H1 (cell line): ENCODE measurements around the gene SLC4A1AP. TPM values are rescaled to one million over a fixed set of nuclear protein-coding genes. Genes with fewer than 3 reads are reported as not detected.

Experiments used
- CTCF ChIA-PET: fragments of 300-600 bp; sonication (Branson Sonifier 250); formaldehyde crosslinking; loops from one replicate; lab custom pipeline; 2021; ENCODE audit not compliant: partially characterized antibody; lab: Charles Lee
- POLR2A ChIA-PET: fragments of 300-600 bp; sonication (Branson Sonifier 250); formaldehyde crosslinking; loops from one replicate; lab custom pipeline; 2021; ENCODE audit warnings: inconsistent platforms; ENCODE audit not compliant: partially characterized antibody; lab: Charles Lee
- DNase-seq, 2 experiments: peaks; one replicate each; pipeline versions ENCODE4 v3.0.0 to v3.0.0-alpha.2; 2010 to 2022; ENCODE audit warnings: low spot score in 2 of 2, low read depth in 1 of 2, mixed read lengths in 1 of 2
- FAIRE-seq: peaks from 2 replicates; lab custom pipeline; 2011; peaks lifted over from hg19 to GRCh38; lab: Jason Lieb, UNC
- H2AFZ ChIP-seq: 2 replicates; pipeline ENCODE4 v1.8.1; 2012; ENCODE audit warnings: low read length, inconsistent platforms
- H2AK5ac ChIP-seq: 2 replicates; pipeline ENCODE4 v1.6.1; 2013; ENCODE audit warnings: low read depth, low read length
- H2BK120ac ChIP-seq: replicated peaks from 2 replicates; pipeline ENCODE3; 2013; ENCODE audit warnings: low read depth, low read length, inconsistent platforms
- H2BK12ac ChIP-seq: 2 replicates; pipeline ENCODE4 v1.6.1; 2013; ENCODE audit warnings: low read depth, low read length
- H2BK15ac ChIP-seq: 2 replicates; pipeline ENCODE4 v1.6.1; 2013; ENCODE audit warnings: low read length
- H2BK20ac ChIP-seq: 2 replicates; pipeline ENCODE4 v1.6.1; 2013; ENCODE audit warnings: low read length
- H2BK5ac ChIP-seq: 2 replicates; pipeline ENCODE4 v1.6.1; 2013; ENCODE audit warnings: low read depth, low read length
- H3K14ac ChIP-seq: 2 replicates; pipeline ENCODE4 v1.6.1; 2013; ENCODE audit warnings: inconsistent platforms; ENCODE audit not compliant: insufficient read length
- H3K18ac ChIP-seq: 2 replicates; pipeline ENCODE4 v1.6.1; 2013; ENCODE audit warnings: low read length; ENCODE audit errors: extremely low read depth
- H3K23ac ChIP-seq: 2 replicates; pipeline ENCODE4 v1.6.1; 2013; ENCODE audit warnings: inconsistent platforms; ENCODE audit not compliant: insufficient read length
- H3K23me2 ChIP-seq: 2 replicates; pipeline ENCODE4 v1.6.1; 2013; ENCODE audit warnings: low read depth, low read length
- H3K27ac ChIP-seq: 2 replicates; pipeline ENCODE4 v1.6.1; 2011; ENCODE audit warnings: low read depth, low read length, inconsistent platforms
- H3K27me3 ChIP-seq, 4 experiments: replicated peaks in 1 of 4; 1 replicate in 1 of 4; 2 replicates in 3 of 4; pipeline versions ENCODE4 v1.6.1 to v1.8.1; 2011 to 2013; ENCODE audit warnings: low read length in 3 of 4, mild to moderate bottlenecking in 3 of 4, inconsistent platforms in 2 of 4, mixed read lengths in 2 of 4, moderate library complexity in 1 of 4; ENCODE audit not compliant: control insufficient read depth in 3 of 4, insufficient read depth in 3 of 4; ENCODE audit errors: extremely low read depth in 1 of 4
- H3K36me3 ChIP-seq, 4 experiments: 2 replicates each; pipeline versions ENCODE4 v1.6.1 to v1.8.1; 2011 to 2013; ENCODE audit warnings: mild to moderate bottlenecking in 4 of 4, low read length in 3 of 4, moderate library complexity in 2 of 4, control low read depth in 1 of 4, inconsistent platforms in 1 of 4; ENCODE audit not compliant: insufficient read depth in 4 of 4, control insufficient read depth in 2 of 4
- H3K4ac ChIP-seq: replicated peaks from 2 replicates; pipeline ENCODE3; 2013; ENCODE audit warnings: low read length, low read depth, mixed read lengths, inconsistent platforms; ENCODE audit not compliant: insufficient read length
- H3K4me1 ChIP-seq, 4 experiments: replicated peaks in 1 of 4; 1 replicate in 1 of 4; 2 replicates in 3 of 4; pipeline versions ENCODE4 v1.6.1 to v1.8.1; 2011 to 2013; ENCODE audit warnings: low read length in 3 of 4, inconsistent platforms in 2 of 4, mixed read lengths in 1 of 4; ENCODE audit not compliant: insufficient read depth in 4 of 4, control insufficient read depth in 3 of 4
- H3K4me2 ChIP-seq, 2 experiments: 2 replicates each; pipeline versions ENCODE4 v1.6.1 to v1.8.1; 2011 to 2013; ENCODE audit warnings: low read depth in 2 of 2, low read length in 2 of 2, control low read depth in 1 of 2, inconsistent platforms in 1 of 2, mild to moderate bottlenecking in 1 of 2; ENCODE audit not compliant: insufficient read depth in 1 of 2
- H3K4me3 ChIP-seq, 4 experiments: fragments of 200-600, 300-600 bp in 1 of 4; sonication (generic), shearing (Covaris generic), sonication (Bioruptor Twin) in 1 of 4; 2 replicates each; pipeline versions ENCODE4 v1.5.1 to v1.8.1; 2011 to 2016; ENCODE audit warnings: low read length in 4 of 4, low read depth in 3 of 4, control low read depth in 2 of 4, inconsistent platforms in 2 of 4, mild to moderate bottlenecking in 2 of 4, mixed read lengths in 1 of 4, moderate library complexity in 1 of 4; ENCODE audit not compliant: insufficient read depth in 2 of 4; ENCODE audit errors: extremely low read depth in 1 of 4
- H3K56ac ChIP-seq: replicated peaks from 2 replicates; pipeline ENCODE3; 2013; ENCODE audit warnings: low read depth, mild to moderate bottlenecking, mixed read lengths, low read length, inconsistent platforms; ENCODE audit not compliant: insufficient read length
- H3K79me1 ChIP-seq: 2 replicates; pipeline ENCODE4 v1.6.1; 2013; ENCODE audit warnings: low read depth, low read length, control low read depth
- H3K79me2 ChIP-seq, 2 experiments: 2 replicates each; pipeline versions ENCODE4 v1.6.1 to v1.8.1; 2012 to 2013; ENCODE audit warnings: low read length in 2 of 2, mild to moderate bottlenecking in 2 of 2, inconsistent platforms in 1 of 2; ENCODE audit not compliant: insufficient read depth in 2 of 2, control insufficient read depth in 1 of 2
- H3K9ac ChIP-seq, 4 experiments: replicated peaks in 1 of 4; 1 replicate in 1 of 4; 2 replicates in 3 of 4; pipeline versions ENCODE4 v1.6.1 to v1.8.1; 2011 to 2013; ENCODE audit warnings: low read depth in 3 of 4, low read length in 3 of 4, control low read depth in 2 of 4, mild to moderate bottlenecking in 2 of 4, moderate library complexity in 2 of 4, inconsistent platforms in 1 of 4; ENCODE audit errors: extremely low read depth in 1 of 4
- H3K9me3 ChIP-seq, 2 experiments: 2 replicates each; pipeline versions ENCODE4 v1.6.1 to v1.8.1; 2012 to 2013; ENCODE audit warnings: mild to moderate bottlenecking in 2 of 2, moderate library complexity in 2 of 2, control low read depth in 1 of 2, inconsistent platforms in 1 of 2, low read depth in 1 of 2, low read length in 1 of 2, mixed read lengths in 1 of 2; ENCODE audit not compliant: insufficient read depth in 2 of 2
- H4K20me1 ChIP-seq, 2 experiments: replicated peaks in 1 of 2; 2 replicates each; pipeline versions ENCODE3 to v1.8.1; 2011 to 2013; ENCODE audit warnings: inconsistent platforms in 2 of 2, low read length in 2 of 2, mild to moderate bottlenecking in 1 of 2; ENCODE audit not compliant: insufficient read depth in 2 of 2, control insufficient read depth in 1 of 2
- H4K5ac ChIP-seq: 2 replicates; pipeline ENCODE4 v1.6.1; 2013; ENCODE audit warnings: low read length, low read depth, mixed read lengths, inconsistent platforms; ENCODE audit not compliant: insufficient read length
- H4K8ac ChIP-seq: 2 replicates; pipeline ENCODE4 v1.8.0; 2013; ENCODE audit warnings: mild to moderate bottlenecking, moderate library complexity, low read length, inconsistent platforms; ENCODE audit not compliant: insufficient read depth; ENCODE audit errors: extremely low read depth
- H4K91ac ChIP-seq: replicated peaks from 2 replicates; pipeline ENCODE3; 2013; ENCODE audit warnings: low read length, mixed read lengths, inconsistent platforms; ENCODE audit not compliant: insufficient read length
- ASH2L ChIP-seq: fragments of 200-600, 300-600 bp; sonication (generic); IDR thresholded peaks from one replicate; pipeline ENCODE4 v1.7.1; 2017; ENCODE audit warnings: low read length
- BRCA1 ChIP-seq: IDR thresholded peaks from 2 replicates; pipeline ENCODE4 v1.6.1; 2012; ENCODE audit warnings: low read depth, low read length, improper control_type of control experiment
- CBX5 ChIP-seq: fragments of 300-800, 300-1000 bp; sonication (generic); IDR thresholded peaks from 2 replicates; pipeline ENCODE4 v1.7.1; 2016; ENCODE audit warnings: antibody characterized with exemption, low read length, low read depth
- GABPA ChIP-seq: IDR thresholded peaks from 2 replicates; pipeline ENCODE4 v1.6.1; 2011; ENCODE audit warnings: mild to moderate bottlenecking, low read length, moderate library complexity, borderline replicate concordance; ENCODE audit not compliant: insufficient read depth
- JUN ChIP-seq: IDR thresholded peaks from 2 replicates; pipeline ENCODE4 v1.6.1; 2011; ENCODE audit warnings: low read depth, mild to moderate bottlenecking, improper control_type of control experiment, low read length
- NANOG ChIP-seq: IDR thresholded peaks from 2 replicates; pipeline ENCODE4 v1.6.1; 2011; ENCODE audit warnings: low read length, low read depth, mild to moderate bottlenecking, inconsistent platforms; ENCODE audit not compliant: insufficient read depth, poor library complexity, severe bottlenecking
- RAD21 ChIP-seq, 2 experiments: IDR thresholded peaks in 1 of 2; conservative IDR thresholded peaks in 1 of 2; 2 replicates each; pipeline ENCODE4 v1.6.1; 2011; ENCODE audit warnings: low read depth in 2 of 2, low read length in 2 of 2, improper control_type of control experiment in 1 of 2, inconsistent platforms in 1 of 2, mild to moderate bottlenecking in 1 of 2, moderate library complexity in 1 of 2
- TEAD4 ChIP-seq: IDR thresholded peaks from 2 replicates; pipeline ENCODE4 v1.6.1; 2012; ENCODE audit warnings: low read depth, low read length, inconsistent platforms, mixed read lengths
- WGBS, 2 experiments: shearing (Covaris generic) in 1 of 2; methylation state at CpG; one replicate each; pipeline versions ENCODE4 v1.1.6 to v1.1.7; 2013 to 2015; ENCODE audit warnings: low lambda C conversion rate in 2 of 2, mixed read lengths in 2 of 2, inconsistent platforms in 1 of 2, low coverage in 1 of 2, missing lambda C conversion rate in 1 of 2; ENCODE audit not compliant: insufficient replicate concordance in 2 of 2, insufficient coverage in 1 of 2, insufficient read length in 1 of 2; ENCODE audit errors: extremely low coverage in 1 of 2, missing lambda C conversion rate in 1 of 2; 5-methylcytosine and 5-hydroxymethylcytosine counted together
- polyA plus RNA-seq, 7 experiments: library from polyadenylated mRNA; depleted of rRNA in 3 of 7; stranded (reverse) in 5 of 7; unstranded in 2 of 7; fragments of >200 nt in 5 of 7; fragments of 200-250 nt in 2 of 7; gene quantifications; 1 replicate in 5 of 7; 2 replicates in 1 of 7; 4 replicates in 1 of 7; pipeline versions ENCODE4 v1.2.1 to v1.2.3, GENCODE V29; 2011 to 2013; ENCODE audit warnings: missing spikeins in 2 of 7, mixed read lengths in 2 of 7
- total RNA-seq: library from RNA; stranded (reverse); fragmentation: NEBNext Ultra II Directional; extraction: Animal tissue kit (Norgen Biotek cat#: 25700); gene quantifications from 2 replicates; pipeline ENCODE4 v1.2.1, GENCODE V29; 2021

SLC4A1AP gene
- total and polyA plus RNA-seq, 2 of the 8 experiments (the other 6 are each of a cell fraction or from before 2014, with no cell fraction given) = 8.1 to 18.4 TPM

DNA sequence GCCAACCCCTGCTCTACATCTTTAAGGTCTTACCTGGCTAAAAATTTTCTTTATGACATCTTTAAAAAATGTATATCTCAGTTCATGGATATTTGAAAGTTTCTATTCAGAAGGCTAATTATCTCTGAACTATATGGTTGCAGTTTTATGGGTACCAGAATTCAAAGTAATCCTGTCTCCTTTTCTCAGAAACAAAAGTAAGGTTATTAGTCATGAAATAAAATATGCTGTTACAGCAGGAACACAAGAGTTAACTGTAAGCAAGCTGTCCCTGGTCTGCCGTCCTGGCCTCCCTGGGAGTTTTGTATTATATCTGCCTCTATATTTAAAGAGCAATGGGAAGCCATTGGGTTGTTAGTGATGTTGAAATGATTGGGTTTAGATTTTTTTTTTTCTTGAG lies 34.0 kb downstream of the SLC4A1AP start:
- H3K4me3 ChIP-seq = no peak overlapping the region
- FAIRE-seq (no peak), DNase-seq (no peak)
- H2BK15ac ChIP-seq = no peak overlapping the region
- no peaks in the 10 kb centered on the region for H3K23me2 ChIP-seq
- no peak overlapping the region for H3K9ac ChIP-seq
- ChIA-PET CTCF (interaction anchor here (0.6 kb wide), 1 partner anchor 1611 kb away, joined by 3 read pairs; no protein-coding TSS in a partner anchor), POLR2A (interaction anchor here (0.6 kb wide), 1 partner anchor 578 kb away, joined by 3 read pairs; no protein-coding TSS in a partner anchor)
- no peaks in the 10 kb centered on the region; a peak in 1 of 7 replicates for H3K27me3 ChIP-seq
- H3K4me1 ChIP-seq = no peaks in the 10 kb centered on the region
- no peak overlapping the region for H2BK5ac ChIP-seq
- no peaks in the 10 kb centered on the region for H3K79me2 ChIP-seq
- no peak overlapping the region for H3K27ac ChIP-seq
- no peak overlapping the region for H4K91ac ChIP-seq
- no peak overlapping the region for H4K8ac ChIP-seq
- H2BK12ac ChIP-seq = no peak overlapping the region
- H4K20me1 ChIP-seq = no peaks in the 10 kb centered on the region
- H4K5ac ChIP-seq = no peak overlapping the region
- no peak overlapping the region for H2BK20ac ChIP-seq
- H2BK120ac ChIP-seq = no peak overlapping the region
- WGBS, 2 experiments = 94% methylated on average over 1 of the region's 1 CpG; no CpG with 5 or more reads in 1 of the 2 experiments
- H3K79me1 ChIP-seq = no peaks in the 10 kb centered on the region
- H3K18ac ChIP-seq = no peak overlapping the region
- H2AFZ ChIP-seq = no peak overlapping the region
- H3K4me2 ChIP-seq = no peak overlapping the region
- no peak overlapping the region for H3K23ac ChIP-seq
- H3K14ac ChIP-seq = no peak overlapping the region
- no peak overlapping the region for H3K56ac ChIP-seq
- no peak overlapping the region for H2AK5ac ChIP-seq
- peaks cover 0 to 4% (median 0%) of the 10 kb centered on the region in 4 experiments; a peak in 4 of 8 replicates for H3K36me3 ChIP-seq
- no peaks in the 10 kb centered on the region for H3K9me3 ChIP-seq
- no peak overlapping the region for H3K4ac ChIP-seq
- TF ChIP-seq ASH2L (no peak), TEAD4 (no peak), NANOG (no peak), GABPA (no peak), JUN (no peak), RAD21 (IDR thresholded peaks at IDR 0.05 in 1 of 2, conservative IDR thresholded peaks at IDR 0.05 in 1 of 2; ENCODE audit: low read depth in 2 of 2, low read length in 2 of 2) (no peak), CBX5 (no peak), BRCA1 (no peak)
